Choroid plexus epithelial cell (primary cell): Measurements from ENCODE around the gene SPIB.
"Not testable (repeated sequence)": the region's sequence is repeated elsewhere in the genome, so short reads cannot be mapped to it uniquely, and the experiment has no call there.

Experiments used
- DNase-seq: peaks from one replicate; pipeline ENCODE4 v3.0.0-alpha.2; 2010; ENCODE audit warnings: low read depth
- H3K4me3 ChIP-seq: 2 replicates; pipeline ENCODE4 v1.5.1; 2011; ENCODE audit warnings: low read depth, mild to moderate bottlenecking, control low read depth, low read length, moderate library complexity
- TF ChIP-seq, protein P1 (sequence below): conservative IDR thresholded peaks from 2 replicates; pipeline ENCODE4 v1.5.1; 2011; ENCODE audit warnings: low read depth, mild to moderate bottlenecking, control low read depth, inconsistent platforms, low read length, moderate library complexity

Gene SPIB

DNA sequence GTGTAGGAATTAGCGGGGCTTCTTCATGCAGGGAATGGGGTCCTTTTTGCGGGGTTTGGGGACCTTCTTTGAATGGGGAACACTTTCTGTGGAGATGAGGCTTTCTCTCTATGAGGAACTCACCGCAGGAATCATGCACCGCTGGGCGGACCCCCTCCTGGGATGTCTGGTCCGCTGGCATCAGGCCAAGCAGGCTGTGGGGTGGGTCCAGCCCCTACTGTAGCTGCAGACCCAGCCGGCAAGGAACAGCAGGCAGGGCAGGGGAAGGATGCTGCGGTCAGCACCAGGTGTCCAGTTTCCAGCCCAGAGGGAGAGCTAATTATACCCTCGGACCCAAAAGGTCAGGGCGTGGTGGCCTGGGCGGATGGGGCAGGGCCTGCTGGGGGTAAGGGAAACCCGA is 15.8 kb downstream of the SPIB start:
- DNase-seq = peak; percentile 27
- H3K4me3 ChIP-seq = no peak overlapping the region
- TF ChIP-seq, protein P1, sequence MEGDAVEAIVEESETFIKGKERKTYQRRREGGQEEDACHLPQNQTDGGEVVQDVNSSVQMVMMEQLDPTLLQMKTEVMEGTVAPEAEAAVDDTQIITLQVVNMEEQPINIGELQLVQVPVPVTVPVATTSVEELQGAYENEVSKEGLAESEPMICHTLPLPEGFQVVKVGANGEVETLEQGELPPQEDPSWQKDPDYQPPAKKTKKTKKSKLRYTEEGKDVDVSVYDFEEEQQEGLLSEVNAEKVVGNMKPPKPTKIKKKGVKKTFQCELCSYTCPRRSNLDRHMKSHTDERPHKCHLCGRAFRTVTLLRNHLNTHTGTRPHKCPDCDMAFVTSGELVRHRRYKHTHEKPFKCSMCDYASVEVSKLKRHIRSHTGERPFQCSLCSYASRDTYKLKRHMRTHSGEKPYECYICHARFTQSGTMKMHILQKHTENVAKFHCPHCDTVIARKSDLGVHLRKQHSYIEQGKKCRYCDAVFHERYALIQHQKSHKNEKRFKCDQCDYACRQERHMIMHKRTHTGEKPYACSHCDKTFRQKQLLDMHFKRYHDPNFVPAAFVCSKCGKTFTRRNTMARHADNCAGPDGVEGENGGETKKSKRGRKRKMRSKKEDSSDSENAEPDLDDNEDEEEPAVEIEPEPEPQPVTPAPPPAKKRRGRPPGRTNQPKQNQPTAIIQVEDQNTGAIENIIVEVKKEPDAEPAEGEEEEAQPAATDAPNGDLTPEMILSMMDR = no peak

DNA sequence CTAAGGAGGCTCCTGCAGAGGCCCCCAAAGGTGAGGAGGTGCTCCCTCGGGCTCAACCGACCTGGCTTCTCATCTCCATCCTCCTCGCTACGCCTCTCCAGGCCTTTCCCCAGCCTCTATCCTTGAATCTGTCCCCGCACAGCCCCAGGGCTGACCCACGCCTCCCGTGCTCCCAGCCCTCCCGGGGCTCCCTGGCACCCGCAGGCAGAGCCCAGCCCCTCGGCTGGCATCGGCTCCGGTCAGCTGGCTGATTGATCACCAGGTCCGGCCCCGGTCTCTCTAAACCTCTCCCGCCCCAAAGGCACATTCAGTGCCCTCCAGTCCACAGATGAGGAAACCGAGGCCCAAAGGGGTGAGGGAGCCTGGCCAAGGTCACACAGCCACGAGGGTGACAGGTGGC is 16.5 kb downstream of the SPIB start:
- TF ChIP-seq, protein P1 = no peak
- DNase-seq = no peak
- no peak overlapping the region for H3K4me3 ChIP-seq

GRCh38 chr19:50435627-50436026 is 16.9 kb downstream of the SPIB start:
- TF ChIP-seq, protein P1 = no peak
- H3K4me3 ChIP-seq = no peak overlapping the region
- no peak for DNase-seq

DNA sequence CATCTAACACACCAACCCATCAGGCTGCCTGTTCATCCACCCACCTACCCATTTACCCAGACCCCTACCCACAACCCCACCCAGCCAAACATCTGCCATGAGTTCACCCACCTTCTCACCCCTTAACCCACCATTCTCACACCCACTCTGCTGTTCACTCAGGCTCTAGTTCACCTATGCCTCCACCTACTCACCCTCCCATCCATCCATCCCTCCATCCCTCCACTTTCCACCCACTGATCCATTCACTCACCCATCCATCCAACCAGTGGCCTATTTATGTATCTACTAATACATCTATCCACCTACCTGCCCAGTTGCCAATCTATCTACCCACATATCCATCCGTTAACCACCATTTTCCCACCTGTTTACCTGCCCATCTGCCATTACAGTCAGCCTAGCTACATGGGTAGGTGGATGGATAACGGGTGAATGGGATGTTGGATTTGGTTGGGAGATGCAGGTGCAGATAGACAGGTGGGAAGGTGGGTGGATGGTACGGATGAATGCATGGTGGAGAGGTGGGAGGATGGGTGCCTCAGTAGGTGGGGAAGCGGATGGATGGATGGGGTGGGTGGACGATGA is 19.2 kb downstream of the SPIB start:
- DNase-seq = no peak
- TF ChIP-seq, protein P1 = no peak
- H3K4me3 ChIP-seq = no peak overlapping the region

DNA sequence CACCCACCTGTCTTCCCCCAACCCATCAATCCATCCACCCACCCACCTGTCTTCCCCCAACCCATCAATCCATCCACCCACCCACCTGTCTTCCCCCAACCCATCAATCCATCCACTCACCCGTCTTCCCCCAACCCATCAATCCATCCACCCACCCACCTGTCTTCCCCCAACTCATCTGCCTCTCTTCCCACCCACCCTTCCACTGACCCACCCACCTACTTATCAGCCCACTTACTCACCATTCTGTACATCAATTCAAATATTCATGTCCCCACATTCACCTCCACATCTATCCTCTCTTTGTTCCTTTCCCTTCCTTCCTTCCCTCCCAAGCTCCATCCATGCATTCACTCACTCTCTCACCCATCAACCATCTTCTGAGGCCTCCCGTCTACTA is 20.4 kb downstream of the SPIB start:
- H3K4me3 ChIP-seq, DNase-seq: not testable (repeated sequence)

GRCh38 chr19:50444059-50444458 is 25.3 kb downstream of the SPIB start:
- TF ChIP-seq, protein P1 = no peak
- H3K4me3 ChIP-seq = no peak overlapping the region
- no peak for DNase-seq

DNA sequence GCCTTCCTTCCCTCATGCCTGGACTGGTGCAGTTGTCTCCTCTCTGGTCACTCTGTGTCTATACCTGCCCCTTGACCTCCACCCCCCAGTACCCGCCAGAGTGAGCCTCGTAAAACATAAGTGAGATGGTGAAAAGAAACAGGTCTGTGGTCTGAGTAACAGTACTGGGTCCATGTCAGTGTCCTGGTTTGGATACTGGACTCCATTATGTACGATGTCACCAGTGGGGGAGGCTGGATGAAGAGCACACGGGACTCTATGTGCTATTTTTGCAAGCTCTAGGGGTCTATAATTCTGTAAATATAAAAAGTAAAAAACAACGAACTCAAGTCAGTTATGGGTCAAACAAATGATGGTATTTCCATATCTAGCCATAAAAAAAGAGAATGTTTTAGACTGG is 28.3 kb downstream of the SPIB start:
- no peak for DNase-seq

More for the DNA sequence above, 28.3 kb downstream of the SPIB start:
- H3K4me3 ChIP-seq = no peak overlapping the region
- TF ChIP-seq, protein P1 = no peak
